ENCODE measurements around the gene FAM227A.

FAM227A gene

GRCh38 chr22:38565441-38565840 is 90.8 kb downstream of the FAM227A start:
- DNase-seq, result no peak
- Mint-ChIP-seq H3K4me3 (no peak overlapping the region), H3K27ac (no peak overlapping the region), H3K4me1 (peaks cover 3% of the 10 kb centered on the region), H3K36me3 (ENCODE audit: low read depth) (peaks cover 2% of the 10 kb centered on the region), H3K27me3 (no peaks in the 10 kb centered on the region), H3K9me3 (no peaks in the 10 kb centered on the region)
- no peak for ATAC-seq

- DNase-seq (no peak), ATAC-seq (no peak)
- no peak overlapping the region for H3K27ac Mint-ChIP-seq
- no peak overlapping the region for H3K4me3 Mint-ChIP-seq
- no peaks in the 10 kb centered on the region for H3K9me3 Mint-ChIP-seq
- H3K36me3 Mint-ChIP-seq (ENCODE audit: low read depth), result peaks cover 2% of the 10 kb centered on the region
- H3K27me3 Mint-ChIP-seq, result no peaks in the 10 kb centered on the region
- no peaks in the 10 kb centered on the region for H3K4me1 Mint-ChIP-seq
These were observed 91.5 kb downstream of the FAM227A start for GRCh38 chr22:38564669-38565068.

DNA sequence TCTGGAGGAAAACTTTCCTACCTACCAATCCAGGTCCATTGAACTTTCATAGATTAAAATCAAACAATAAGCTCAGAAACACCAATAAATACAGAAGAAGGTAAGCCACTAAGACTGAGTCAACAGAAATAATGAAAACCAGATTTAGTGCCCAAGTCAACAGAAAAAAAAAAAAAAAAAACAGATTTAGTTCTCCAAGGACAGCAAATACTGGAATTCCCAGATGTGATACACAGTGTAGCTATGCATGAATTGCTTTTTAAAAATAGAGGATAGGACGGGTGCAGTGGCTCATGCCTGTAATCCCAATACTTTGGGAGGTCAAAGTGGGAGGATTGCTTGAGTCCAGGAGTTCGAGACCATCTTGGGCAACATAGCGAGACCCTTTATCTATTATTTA is 101.9 kb downstream of the FAM227A start:
- DNase-seq (no peak), ATAC-seq (no peak)
- no peak overlapping the region for H3K27ac Mint-ChIP-seq
- H3K9me3 Mint-ChIP-seq, result no peaks in the 10 kb centered on the region
- no peak overlapping the region for H3K4me3 Mint-ChIP-seq
- H3K27me3 Mint-ChIP-seq, result no peaks in the 10 kb centered on the region
- H3K4me1 Mint-ChIP-seq, result no peaks in the 10 kb centered on the region
- peaks cover 3% of the 10 kb centered on the region for H3K36me3 Mint-ChIP-seq (ENCODE audit: low read depth)

DNA sequence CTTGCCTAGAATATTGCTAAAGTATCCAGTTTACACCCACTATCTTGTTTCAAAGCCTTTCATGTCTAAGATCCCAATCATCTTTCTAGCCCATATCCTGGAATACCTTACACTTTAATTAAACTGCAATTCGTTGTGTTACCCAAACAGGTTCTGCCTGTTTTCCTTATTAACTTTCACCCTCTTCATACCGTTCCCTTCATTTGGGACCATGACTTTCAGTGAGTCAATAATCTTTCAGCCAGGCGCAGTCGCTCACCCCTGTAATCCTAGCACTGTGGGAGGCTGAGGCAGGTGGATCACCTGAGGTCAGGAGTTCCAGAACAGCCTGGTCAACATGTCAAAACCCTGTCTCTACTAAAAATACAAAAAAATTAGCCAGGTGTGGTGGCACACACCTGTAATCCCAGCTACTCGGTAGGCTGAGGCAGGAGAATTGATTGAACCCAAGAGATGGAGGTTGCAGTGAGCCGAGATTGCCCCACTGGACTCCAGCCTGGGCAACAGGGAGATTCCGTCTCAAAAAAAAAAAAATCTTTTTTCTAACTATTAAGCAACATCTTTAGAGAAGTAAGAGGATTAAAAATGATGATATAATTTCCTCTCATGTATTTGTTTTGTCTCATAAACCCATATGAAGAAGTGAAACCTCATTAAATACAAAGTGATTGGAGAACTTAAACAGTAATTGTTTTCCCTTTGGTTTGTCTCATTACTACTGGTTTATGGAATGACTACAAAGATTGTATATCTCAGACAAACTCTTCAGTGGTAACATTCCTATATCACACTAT is 106.9 kb downstream of the FAM227A start:
- Mint-ChIP-seq H3K27ac (peak overlapping the region; percentile 19), H3K27me3 (no peaks in the 10 kb centered on the region), H3K9me3 (peaks cover 5% of the 10 kb centered on the region), H3K36me3 (ENCODE audit: low read depth) (peaks cover 12% of the 10 kb centered on the region), H3K4me3 (no peak overlapping the region), H3K4me1 (no peaks in the 10 kb centered on the region)
- DNase-seq, result no peak
- ATAC-seq, result no peak

GRCh38 chr22:38540701-38541100 is 115.5 kb downstream of the FAM227A start:
- H3K9me3 Mint-ChIP-seq, result peaks cover 21% of the 10 kb centered on the region
- H3K27ac Mint-ChIP-seq, result no peak overlapping the region
- no peak for DNase-seq
- no peaks in the 10 kb centered on the region for H3K27me3 Mint-ChIP-seq
- ATAC-seq, result no peak
- H3K4me1 Mint-ChIP-seq, result no peaks in the 10 kb centered on the region
- H3K36me3 Mint-ChIP-seq (ENCODE audit: low read depth), result peaks cover 15% of the 10 kb centered on the region
- H3K4me3 Mint-ChIP-seq, result no peak overlapping the region

DNA sequence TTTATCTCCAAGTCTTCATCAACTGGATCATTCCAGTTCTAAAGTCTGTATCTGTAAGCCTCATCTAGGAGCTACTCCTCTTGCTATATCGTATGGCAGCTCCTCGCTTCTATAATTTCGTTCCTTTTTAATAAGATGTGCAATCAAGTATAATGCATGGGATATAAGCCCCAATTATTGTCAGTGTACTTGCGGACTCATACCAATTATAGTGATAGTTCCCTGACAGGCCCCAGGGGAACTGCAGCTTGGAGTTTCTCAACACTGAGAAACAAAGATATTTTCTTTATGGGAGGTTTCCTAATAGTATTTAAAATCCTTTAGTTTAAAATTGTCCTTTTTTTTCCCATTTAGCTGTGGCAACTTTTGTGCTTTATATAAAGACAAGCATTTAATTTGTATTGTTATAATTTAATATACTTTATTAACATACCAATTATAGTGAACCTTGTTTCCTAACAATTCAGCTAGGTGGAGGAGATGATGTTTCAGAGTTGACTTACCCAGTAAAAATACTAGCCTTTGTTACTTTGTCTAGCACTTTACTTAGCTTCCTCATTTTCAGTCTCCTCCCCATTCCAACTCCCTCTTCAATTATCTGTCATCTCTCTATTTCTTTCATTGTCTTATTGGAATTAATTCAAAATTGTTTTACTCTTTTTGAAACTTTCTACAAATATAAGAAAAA is 124.8 kb downstream of the FAM227A start:
- no peaks in the 10 kb centered on the region for H3K9me3 Mint-ChIP-seq
- no peaks in the 10 kb centered on the region for H3K36me3 Mint-ChIP-seq (ENCODE audit: low read depth)
- H3K4me3 Mint-ChIP-seq, result peak overlapping the region; percentile 70
- ATAC-seq, result peak; percentile 24
- H3K4me1 Mint-ChIP-seq, result peaks cover 17% of the 10 kb centered on the region
- peak overlapping the region; percentile 95 for H3K27ac Mint-ChIP-seq
- H3K27me3 Mint-ChIP-seq, result no peaks in the 10 kb centered on the region
- no peak for DNase-seq
